ENCODE results near the gene MVP. TPM values are rescaled to one million over a fixed set of nuclear protein-coding genes. Genes with fewer than 3 reads are reported as not detected.
"Not testable (repeated sequence)": the region's sequence is repeated elsewhere in the genome, so short reads cannot be mapped to it uniquely, and the experiment has no call there.

MVP gene
- polyA plus RNA-seq, 1 donor, result 26.5 TPM

GRCh38 chr16:29844575-29845331 lies 24.5 kb downstream of the MVP start:
- no peak for DNase-seq

- DNase-seq, result no peak
Measured at GRCh38 chr16:29845656-29846055, 25.4 kb downstream of the MVP start.

GRCh38 chr16:29848420-29849297 lies 28.4 kb downstream of the MVP start:
- peak; percentile 57 for DNase-seq

- DNase-seq, result no peak
Measured at GRCh38 chr16:29849505-29849904, 29.2 kb downstream of the MVP start.

GRCh38 chr16:29850998-29851397 lies 30.7 kb downstream of the MVP start:
- no peak for DNase-seq

- DNase-seq, result peak; percentile 42
Measured at GRCh38 chr16:29852654-29853053, 32.4 kb downstream of the MVP start.

GRCh38 chr16:29854520-29855100 lies 34.3 kb downstream of the MVP start:
- no peak for DNase-seq

- no peak for DNase-seq
Measured at GRCh38 chr16:29857133-29857760, 37.0 kb downstream of the MVP start.

GRCh38 chr16:29858149-29858849 lies 38.0 kb downstream of the MVP start:
- no peak for DNase-seq

- DNase-seq, result no peak
Measured at GRCh38 chr16:29858974-29859373, 38.7 kb downstream of the MVP start.

- DNase-seq, result no peak
Measured at GRCh38 chr16:29860218-29860617, 40.0 kb downstream of the MVP start.

- DNase-seq, result no peak
Measured at GRCh38 chr16:29862383-29862883, 42.2 kb downstream of the MVP start.

- peak; percentile 95 for DNase-seq
Measured at GRCh38 chr16:29862884-29863668, 42.8 kb downstream of the MVP start, which contains the start of gene CDIPT. Gene CDIPT, minus strand, starts transcription at chr16:29863226. Its CDS starts 369 bp downstream, at chr16:29862857.

GRCh38 chr16:29863669-29863984 lies 43.4 kb downstream of the MVP start:
- no peak for DNase-seq

- no peak for DNase-seq
Measured at GRCh38 chr16:29864205-29864604, 43.9 kb downstream of the MVP start.

GRCh38 chr16:29868396-29869009 lies 48.2 kb downstream of the MVP start:
- no peak for DNase-seq

- not testable (repeated sequence) for DNase-seq
Measured at GRCh38 chr16:29869067-29869466, 48.8 kb downstream of the MVP start.

GRCh38 chr16:29871822-29872546 lies 51.7 kb downstream of the MVP start:
- no peak for DNase-seq

GRCh38 chr16:29873319-29873718 lies 53.1 kb downstream of the MVP start:
- DNase-seq, result no peak

GRCh38 chr16:29875206-29875605 lies 54.9 kb downstream of the MVP start:
- DNase-seq, result no peak

Data from hindlimb muscle (tissue), 1 donor.